Measurements from ENCODE around the gene IL11RA. TPM values are rescaled to one million over a fixed set of nuclear protein-coding genes. Genes with fewer than 3 reads are reported as not detected.

IL11RA gene
- total RNA-seq, 1 donor from 2014 or later = 4.7 TPM

- no peak for TF ChIP-seq CTCF (conservative IDR thresholded peaks at IDR 0.05; ENCODE audit: low read depth, low read length)
- no peak for DNase-seq (ENCODE audit: low read depth)
- H3K4me3 ChIP-seq (ENCODE audit: low read depth, low read length) = no peak overlapping the region
Measured at GRCh38 chr9:34671307-34671706, 19.3 kb downstream of the IL11RA start.

GRCh38 chr9:34674440-34674839 lies 22.5 kb downstream of the IL11RA start:
- TF ChIP-seq CTCF (conservative IDR thresholded peaks at IDR 0.05; ENCODE audit: low read depth, low read length) = no peak
- DNase-seq (ENCODE audit: low read depth) = no peak
- no peak overlapping the region for H3K4me3 ChIP-seq (ENCODE audit: low read depth, low read length)

- H3K4me3 ChIP-seq (ENCODE audit: low read depth, low read length) = no peak overlapping the region
Measured at GRCh38 chr9:34675048-34675714, 23.2 kb downstream of the IL11RA start.

GRCh38 chr9:34675869-34676268 lies 23.9 kb downstream of the IL11RA start:
- no peak overlapping the region for H3K4me3 ChIP-seq (ENCODE audit: low read depth, low read length)
- TF ChIP-seq CTCF (conservative IDR thresholded peaks at IDR 0.05; ENCODE audit: low read depth, low read length) = no peak
- DNase-seq (ENCODE audit: low read depth) = no peak

More at GRCh38 chr9:34675048-34675714, 23.2 kb downstream of the IL11RA start:
- no peak for DNase-seq (ENCODE audit: low read depth)
- peak; percentile 87 for TF ChIP-seq CTCF (conservative IDR thresholded peaks at IDR 0.05; ENCODE audit: low read depth, low read length)

- DNase-seq (ENCODE audit: low read depth) = no peak
Measured at GRCh38 chr9:34684145-34684544, 32.2 kb downstream of the IL11RA start.

GRCh38 chr9:34684816-34685215 lies 32.8 kb downstream of the IL11RA start:
- no peak for DNase-seq (ENCODE audit: low read depth)
- no peak for TF ChIP-seq CTCF (conservative IDR thresholded peaks at IDR 0.05; ENCODE audit: low read depth, low read length)

More at GRCh38 chr9:34684145-34684544, 32.2 kb downstream of the IL11RA start:
- no peak overlapping the region for H3K4me3 ChIP-seq (ENCODE audit: low read depth, low read length)
- TF ChIP-seq CTCF (conservative IDR thresholded peaks at IDR 0.05; ENCODE audit: low read depth, low read length) = no peak

GRCh38 chr9:34685591-34685990 lies 33.6 kb downstream of the IL11RA start:
- no peak for TF ChIP-seq CTCF (conservative IDR thresholded peaks at IDR 0.05; ENCODE audit: low read depth, low read length)
- H3K4me3 ChIP-seq (ENCODE audit: low read depth, low read length) = no peak overlapping the region
- DNase-seq (ENCODE audit: low read depth) = no peak

More at GRCh38 chr9:34684816-34685215, 32.8 kb downstream of the IL11RA start:
- no peak overlapping the region for H3K4me3 ChIP-seq (ENCODE audit: low read depth, low read length)
